HG03095 (cell line): ENCODE measurements around the gene NLGN3.

Source experiments
- ATAC-seq: cut with Tn5 transposase; IDR thresholded peaks from one replicate; pipeline ENCODE4 v1.9.1; 2021; ENCODE audit warnings: moderate library complexity; ENCODE audit not compliant: unreplicated experiment

The NLGN3 gene

GRCh38 chrX:71118032-71118984 lies 26.3 kb upstream of the NLGN3 start, which contains the start of gene MED12:
TSS of gene MED12 (plus strand) at chrX:71118596. CDS start at chrX:71118755, 159 bp downstream.
- ATAC-seq = peak; percentile 93

GRCh38 chrX:71118985-71119535 lies 25.6 kb upstream of the NLGN3 start:
- ATAC-seq = no peak

- ATAC-seq = no peak
Observed at GRCh38 chrX:71128166-71128833, 16.3 kb upstream of the NLGN3 start.

- peak; percentile 64 for ATAC-seq
Observed at GRCh38 chrX:71128915-71129765, 15.5 kb upstream of the NLGN3 start.

- no peak for ATAC-seq
Observed at GRCh38 chrX:71131510-71131909, 13.1 kb upstream of the NLGN3 start.

GRCh38 chrX:71140440-71140839 lies 4.2 kb upstream of the NLGN3 start:
- no peak for ATAC-seq

- no peak for ATAC-seq
Observed at GRCh38 chrX:71143508-71143907, 1.1 kb upstream of the NLGN3 start.

- no peak for ATAC-seq
Observed at GRCh38 chrX:71147496-71148277, 3.0 kb downstream of the NLGN3 start.

- ATAC-seq = no peak
Observed at GRCh38 chrX:71148278-71148663, 3.6 kb downstream of the NLGN3 start.

- no peak for ATAC-seq
Observed at GRCh38 chrX:71151366-71151765, 6.7 kb downstream of the NLGN3 start.

- no peak for ATAC-seq
Observed at GRCh38 chrX:71154196-71154595, 9.6 kb downstream of the NLGN3 start.

- ATAC-seq = no peak
Observed at GRCh38 chrX:71154641-71155040, 10.0 kb downstream of the NLGN3 start.

GRCh38 chrX:71158603-71159002 lies 14.0 kb downstream of the NLGN3 start:
- ATAC-seq = no peak

GRCh38 chrX:71159335-71159734 lies 14.7 kb downstream of the NLGN3 start:
- ATAC-seq = no peak

- no peak for ATAC-seq
Observed at GRCh38 chrX:71160475-71160874, 15.8 kb downstream of the NLGN3 start.

- no peak for ATAC-seq
Observed at GRCh38 chrX:71162981-71163380, 18.3 kb downstream of the NLGN3 start.

- ATAC-seq = no peak
Observed at GRCh38 chrX:71164071-71164470, 19.4 kb downstream of the NLGN3 start.

- ATAC-seq = no peak
Observed at GRCh38 chrX:71166461-71166860, 21.8 kb downstream of the NLGN3 start.

- no peak for ATAC-seq
Observed at GRCh38 chrX:71167031-71167781, 22.6 kb downstream of the NLGN3 start.
